GM23338 (cell line): ENCODE data around the gene SYNE2. TPM values are rescaled to one million over a fixed set of nuclear protein-coding genes. Genes with fewer than 3 reads are reported as not detected.

Experiments
- CREB1 ChIP-seq: fragments of 250-450 bp; sonication (Bioruptor Pico); IDR thresholded peaks from 2 replicates; pipeline ENCODE4 v1.5.0; 2020; ENCODE audit warnings: low read depth, mild to moderate bottlenecking, moderate library complexity
- EZH2phosphoT487 ChIP-seq: fragments of 200-600 bp; sonication (generic); IDR thresholded peaks from one replicate; pipeline ENCODE4 v1.8.1; 2018; ENCODE audit warnings: antibody characterized with exemption; ENCODE audit not compliant: unreplicated experiment
- NANOG ChIP-seq: IDR thresholded peaks from 2 replicates; pipeline ENCODE4 v1.6.1; 2016; ENCODE audit warnings: antibody characterized with exemption, borderline replicate concordance
- POLR2AphosphoS5 ChIP-seq: IDR thresholded peaks from 2 replicates; pipeline ENCODE4 v1.6.1; 2016; ENCODE audit warnings: antibody characterized with exemption, low read depth
- REST ChIP-seq: IDR thresholded peaks from one replicate; pipeline ENCODE4 v1.6.1; 2018; ENCODE audit warnings: antibody characterized with exemption; ENCODE audit not compliant: unreplicated experiment
- ZNF462 ChIP-seq: fragments of 250-450 bp; sonication (Bioruptor Pico); IDR thresholded peaks from 2 replicates; pipeline ENCODE4 v1.5.0; 2020; ENCODE audit warnings: mild to moderate bottlenecking, moderate library complexity
- polyA plus RNA-seq: library from polyadenylated mRNA; unstranded; fragments of >200 nt; fragmentation: Nextera tagmentation; extraction: Ambion mirVana; gene quantifications from 2 replicates; pipeline ENCODE4 v1.2.1, GENCODE V29; 2016
- total RNA-seq: library from RNA; depleted of rRNA; stranded (reverse); fragments of >200 nt; shearing (Covaris generic); gene quantifications from 2 replicates; pipeline ENCODE4 v1.2.3, GENCODE V29; 2014
- TF ChIP-seq, protein P1 (sequence below), 2 experiments: fragments of 200-600 bp in 1 of 2; sonication (generic) in 1 of 2; conservative IDR thresholded peaks; 2 replicates each; pipeline versions ENCODE4 v1.5.1 to v1.6.1; 2016 to 2017; ENCODE audit warnings: antibody characterized with exemption in 2 of 2, low read depth in 2 of 2, mild to moderate bottlenecking in 2 of 2, moderate library complexity in 1 of 2

The SYNE2 gene
- total and polyA plus RNA-seq, 2 experiments from 2014 or later, result 34.3 to 86.5 TPM

DNA sequence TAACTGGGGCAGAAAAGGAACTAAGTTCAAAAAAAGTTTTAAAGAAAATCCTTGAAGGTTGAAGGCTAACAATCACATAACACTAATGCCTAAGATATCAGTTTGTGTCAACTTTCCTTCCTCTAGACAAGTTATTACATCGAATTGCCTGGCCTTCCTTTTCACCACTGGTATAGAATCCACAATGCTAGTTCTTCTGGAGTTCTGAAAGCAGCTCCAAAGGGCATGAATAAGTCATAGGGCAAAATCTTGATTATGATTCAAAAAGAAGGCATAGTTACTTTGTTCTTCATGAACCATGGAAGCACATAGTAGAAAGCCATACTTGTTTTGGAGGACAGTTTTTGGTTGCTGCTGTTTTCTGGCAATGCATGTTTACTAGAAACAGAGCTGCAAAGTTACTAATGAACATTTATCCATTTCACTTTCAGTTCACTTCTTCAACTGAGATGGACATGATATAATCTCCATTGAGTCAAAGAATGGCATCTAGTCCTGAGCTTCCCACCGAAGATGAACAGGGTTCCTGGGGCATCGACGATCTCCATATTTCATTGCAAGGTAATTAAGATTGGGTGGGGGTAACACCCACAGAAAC lies 56.0 kb downstream of the SYNE2 start (continued):
- TF ChIP-seq ZNF462 (CRISPR knock-in tag) (no peak), CREB1 (CRISPR knock-in tag) (no peak), POLR2AphosphoS5 (no peak), REST (no peak), NANOG (no peak), EZH2phosphoT487 (no peak)
- TF ChIP-seq, protein P1, sequence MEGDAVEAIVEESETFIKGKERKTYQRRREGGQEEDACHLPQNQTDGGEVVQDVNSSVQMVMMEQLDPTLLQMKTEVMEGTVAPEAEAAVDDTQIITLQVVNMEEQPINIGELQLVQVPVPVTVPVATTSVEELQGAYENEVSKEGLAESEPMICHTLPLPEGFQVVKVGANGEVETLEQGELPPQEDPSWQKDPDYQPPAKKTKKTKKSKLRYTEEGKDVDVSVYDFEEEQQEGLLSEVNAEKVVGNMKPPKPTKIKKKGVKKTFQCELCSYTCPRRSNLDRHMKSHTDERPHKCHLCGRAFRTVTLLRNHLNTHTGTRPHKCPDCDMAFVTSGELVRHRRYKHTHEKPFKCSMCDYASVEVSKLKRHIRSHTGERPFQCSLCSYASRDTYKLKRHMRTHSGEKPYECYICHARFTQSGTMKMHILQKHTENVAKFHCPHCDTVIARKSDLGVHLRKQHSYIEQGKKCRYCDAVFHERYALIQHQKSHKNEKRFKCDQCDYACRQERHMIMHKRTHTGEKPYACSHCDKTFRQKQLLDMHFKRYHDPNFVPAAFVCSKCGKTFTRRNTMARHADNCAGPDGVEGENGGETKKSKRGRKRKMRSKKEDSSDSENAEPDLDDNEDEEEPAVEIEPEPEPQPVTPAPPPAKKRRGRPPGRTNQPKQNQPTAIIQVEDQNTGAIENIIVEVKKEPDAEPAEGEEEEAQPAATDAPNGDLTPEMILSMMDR (conservative IDR thresholded peaks at IDR 0.05; ENCODE audit: low read depth in 2 of 2), result no peak
